GM19238 (cell line): Measurements from ENCODE around the gene NPPA.
"Not testable (repeated sequence)": the region's sequence is repeated elsewhere in the genome, so short reads cannot be mapped to it uniquely, and the experiment has no call there.

Experiments
- DNase-seq: peaks from one replicate; pipeline ENCODE4 v3.0.0; 2011; ENCODE audit warnings: low spot score; ENCODE audit not compliant: insufficient read length

The NPPA gene

DNA sequence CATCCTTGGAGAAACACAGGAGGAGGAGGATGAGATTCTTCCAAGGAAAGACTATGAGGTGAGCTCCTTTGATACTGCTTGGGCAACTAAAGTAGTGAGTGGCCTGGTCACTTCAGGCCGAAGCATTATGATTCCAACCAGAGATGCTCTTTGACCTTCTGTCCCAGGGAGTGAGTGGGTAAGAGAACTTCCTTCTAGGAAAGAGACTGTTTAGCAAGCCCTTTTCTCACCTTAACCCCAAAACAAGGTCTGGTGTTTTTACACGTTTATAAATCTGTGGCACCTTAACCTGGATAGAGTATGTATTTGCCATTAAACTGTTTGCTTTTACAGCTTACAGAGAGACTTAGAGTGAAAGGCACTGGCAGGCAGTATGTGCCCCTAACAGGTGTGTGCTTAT lies 40.5 kb downstream of the NPPA start:
- DNase-seq, result no peak

DNA sequence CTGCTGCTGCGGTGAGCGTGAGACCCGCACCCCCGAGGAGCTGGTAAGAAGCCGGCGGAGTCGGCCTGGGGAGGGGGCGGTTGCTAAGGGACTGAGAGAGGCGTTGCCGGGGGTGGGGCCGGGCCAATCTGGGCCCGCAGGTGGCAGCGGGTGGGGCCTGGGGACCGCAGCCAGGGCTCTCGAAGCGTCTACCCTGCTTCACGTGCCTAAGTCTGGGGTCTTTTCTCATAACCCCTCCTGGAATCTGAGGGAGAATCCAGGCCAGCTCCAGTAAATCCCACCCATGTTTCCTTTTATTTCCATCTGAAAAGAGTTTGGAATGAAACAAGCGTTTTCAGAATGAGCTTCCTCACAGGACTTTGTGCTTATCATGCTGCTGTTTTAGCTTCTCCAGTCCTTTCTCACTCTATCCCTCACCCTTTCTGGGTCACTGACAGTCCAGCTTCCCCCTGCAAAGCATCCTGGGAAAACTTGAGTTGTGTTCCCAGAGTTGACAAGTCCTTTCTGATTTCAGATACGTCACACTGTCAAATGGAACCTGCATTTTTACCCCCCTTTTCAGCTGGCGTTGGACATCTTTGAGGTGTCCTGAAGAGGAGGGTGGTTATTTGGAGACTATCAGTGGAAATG lies 41.2 kb downstream of the NPPA start:
- peak; percentile 72 for DNase-seq

DNA sequence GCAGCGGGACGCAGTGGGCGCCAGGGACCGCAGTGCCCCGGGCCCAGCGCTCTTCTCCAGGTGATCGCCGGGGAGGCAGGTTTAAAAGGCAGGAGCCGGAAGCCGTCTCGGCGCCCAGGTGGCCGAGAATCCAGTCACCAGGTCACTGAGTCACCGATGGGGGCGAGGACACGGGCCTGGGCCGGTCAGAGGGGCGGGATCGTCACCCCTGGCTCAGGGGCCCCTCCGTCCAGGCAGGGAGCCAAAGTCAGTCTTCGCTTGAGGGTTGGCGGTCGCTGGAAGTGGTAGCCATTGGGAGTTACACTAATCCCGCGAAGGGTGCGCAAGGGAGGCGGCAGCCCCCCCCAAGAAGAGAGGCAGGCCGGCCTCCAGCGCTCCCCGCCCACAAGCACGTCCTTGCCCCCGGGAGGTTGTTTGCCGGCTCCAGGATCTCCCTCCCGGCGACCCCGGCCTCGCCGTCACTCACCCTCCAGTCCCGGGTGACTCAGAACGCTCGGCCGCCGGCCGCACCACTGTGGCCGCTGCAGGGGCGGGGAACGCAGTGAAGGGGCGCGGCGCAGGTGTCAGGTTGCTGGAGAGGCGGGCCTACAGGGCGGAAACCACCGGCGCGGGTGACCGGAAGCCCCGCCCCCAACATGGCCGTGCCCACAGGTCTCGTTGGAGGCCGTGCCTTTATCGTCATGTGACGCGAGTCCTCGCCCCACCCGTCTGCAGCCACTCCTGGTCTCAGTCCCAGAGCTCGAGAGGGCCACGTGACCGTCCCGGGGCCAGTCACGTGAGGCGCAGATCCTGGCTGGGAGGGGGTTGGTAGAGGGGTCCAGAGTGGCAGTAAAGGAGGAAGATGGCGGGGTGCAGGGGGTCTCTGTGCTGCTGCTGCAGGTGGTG lies 41.9 kb downstream of the NPPA start, which contains the start of the genes CLCN6 and MTHFR:
CLCN6 (plus strand) TSS at position 770 of the 885 bp plus-strand sequence; CDS start at position 842, 72 bp downstream.
MTHFR (minus strand) TSS at position 543 of the 885 bp plus-strand sequence. CDS start 2,848 bp downstream, outside the sequence.
- DNase-seq, result peak; percentile 96

- DNase-seq, result no peak
Observed at GRCh38 chr1:11804666-11805421, 42.7 kb downstream of the NPPA start.

- DNase-seq, result not testable (repeated sequence)
Observed at GRCh38 chr1:11803924-11804665, 43.5 kb downstream of the NPPA start.

- DNase-seq, result peak; percentile 73
Observed at GRCh38 chr1:11802973-11803885, 44.4 kb downstream of the NPPA start.

GRCh38 chr1:11802616-11802972 lies 45.0 kb downstream of the NPPA start:
- no peak for DNase-seq

- DNase-seq, result no peak
Observed at GRCh38 chr1:11800756-11801433, 46.7 kb downstream of the NPPA start.

DNA sequence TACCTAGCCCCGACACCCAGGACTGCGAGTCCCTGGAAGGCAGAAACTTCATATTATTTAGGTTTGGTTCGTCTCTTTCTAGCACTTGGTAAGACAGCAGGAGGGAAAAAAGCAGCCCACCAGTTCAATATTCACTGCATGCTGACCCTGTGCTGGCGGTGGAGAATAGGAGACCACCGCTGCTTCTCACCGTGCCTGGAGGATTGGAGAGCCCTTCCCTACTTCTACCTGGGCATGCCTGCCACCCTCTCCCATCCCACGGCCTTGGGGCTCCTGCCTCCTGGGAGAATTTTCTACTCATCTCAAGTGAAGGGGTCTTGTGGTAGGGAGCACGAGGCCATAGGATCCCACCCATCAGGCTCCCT lies 47.2 kb downstream of the NPPA start:
- no peak for DNase-seq

- no peak for DNase-seq
Observed at GRCh38 chr1:11799896-11800295, 47.7 kb downstream of the NPPA start.

DNA sequence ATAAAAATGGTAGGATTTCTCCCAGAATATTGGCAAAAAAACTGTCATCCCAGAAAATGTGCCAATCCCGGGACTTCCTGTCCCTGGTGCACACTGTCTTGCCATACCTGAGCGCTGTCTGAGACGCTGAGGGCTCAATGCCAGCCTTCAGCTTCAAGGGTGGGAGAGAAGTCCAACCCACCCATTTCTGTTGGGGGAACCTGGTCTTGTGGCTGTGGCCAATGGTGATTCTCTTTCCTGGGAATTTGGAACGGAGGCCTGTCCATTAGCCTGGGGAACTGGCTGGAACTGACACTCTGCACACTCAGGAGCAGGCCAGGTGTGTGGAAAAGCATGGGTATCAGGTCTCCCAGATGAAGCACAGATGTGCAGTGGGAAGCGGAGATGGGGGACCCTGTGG lies 48.5 kb downstream of the NPPA start:
- no peak for DNase-seq

GRCh38 chr1:11797525-11798216 lies 49.9 kb downstream of the NPPA start:
- no peak for DNase-seq

DNA sequence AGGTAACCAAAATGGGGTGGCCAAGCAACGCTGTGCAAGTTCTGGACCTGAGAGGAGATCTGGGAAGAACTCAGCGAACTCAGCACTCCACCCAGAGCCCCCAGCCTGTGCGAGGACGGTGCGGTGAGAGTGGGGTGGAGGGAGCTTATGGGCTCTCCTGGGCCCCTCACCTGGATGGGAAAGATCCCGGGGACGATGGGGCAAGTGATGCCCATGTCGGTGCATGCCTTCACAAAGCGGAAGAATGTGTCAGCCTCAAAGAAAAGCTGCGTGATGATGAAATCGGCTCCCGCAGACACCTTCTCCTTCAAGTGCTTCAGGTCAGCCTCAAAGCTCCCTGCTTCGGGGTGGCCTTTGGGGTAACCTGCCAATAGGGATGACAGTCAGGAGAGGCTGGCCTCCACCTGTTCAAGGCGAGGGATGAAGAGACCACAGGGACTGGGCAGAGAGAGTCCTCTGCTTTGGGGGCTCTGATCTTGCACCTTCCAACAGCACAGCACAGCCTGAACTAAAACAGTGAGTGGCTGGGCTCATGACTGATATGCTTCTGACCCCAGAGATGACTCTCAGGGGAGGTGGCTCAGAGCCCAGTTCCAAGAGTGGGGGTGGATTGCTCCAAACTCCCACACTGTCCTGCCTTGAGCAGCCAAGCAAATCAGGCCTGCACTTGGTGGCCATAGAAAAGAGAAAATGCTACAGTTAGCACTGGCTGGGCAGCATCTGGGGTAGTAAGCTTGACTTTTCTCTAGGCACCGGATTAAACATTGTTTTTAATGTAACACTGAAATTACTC lies 51.4 kb downstream of the NPPA start:
- DNase-seq, result no peak
